GM21576 (cell line): ENCODE data around the gene TSPO.
"Not testable (repeated sequence)": the region's sequence is repeated elsewhere in the genome, so short reads cannot be mapped to it uniquely, and the experiment has no call there.

Source experiments
- ATAC-seq: cut with Tn5 transposase; IDR thresholded peaks from one replicate; pipeline ENCODE4 v1.9.1; 2021; ENCODE audit warnings: mild to moderate bottlenecking, moderate library complexity; ENCODE audit not compliant: unreplicated experiment

Gene TSPO

GRCh38 chr22:43129426-43130425 is 21.6 kb upstream of the TSPO start:
- ATAC-seq = no peak

- no peak for ATAC-seq
Measured at GRCh38 chr22:43131773-43132501, 19.4 kb upstream of the TSPO start.

- ATAC-seq = no peak
Measured at GRCh38 chr22:43133401-43133800, 18.0 kb upstream of the TSPO start.

GRCh38 chr22:43134553-43134952 is 16.8 kb upstream of the TSPO start:
- ATAC-seq = no peak

- no peak for ATAC-seq
Measured at GRCh38 chr22:43135565-43135964, 15.8 kb upstream of the TSPO start.

- no peak for ATAC-seq
Measured at GRCh38 chr22:43136255-43136654, 15.1 kb upstream of the TSPO start.

- ATAC-seq = no peak
Measured at GRCh38 chr22:43136801-43137200, 14.6 kb upstream of the TSPO start.

- peak; percentile 79 for ATAC-seq
Measured at GRCh38 chr22:43142880-43143562, 8.3 kb upstream of the TSPO start, which contains the start of gene MCAT. MCAT (minus strand) TSS chr22:43143398; CDS start chr22:43143348, 50 bp downstream.

GRCh38 chr22:43144949-43145348 is 6.4 kb upstream of the TSPO start:
- ATAC-seq = no peak

- not testable (repeated sequence) for ATAC-seq
Measured at GRCh38 chr22:43145371-43145770, 6.0 kb upstream of the TSPO start.

- not testable (repeated sequence) for ATAC-seq
Measured at GRCh38 chr22:43146332-43146731, 5.0 kb upstream of the TSPO start.

GRCh38 chr22:43147821-43148220 is 3.5 kb upstream of the TSPO start:
- no peak for ATAC-seq

- no peak for ATAC-seq
Measured at GRCh38 chr22:43148581-43148980, 2.8 kb upstream of the TSPO start.

- no peak for ATAC-seq
Measured at GRCh38 chr22:43150731-43151206, 590 bp upstream of the TSPO start.

- ATAC-seq = no peak
Measured at GRCh38 chr22:43152003-43152356, 621 bp downstream of the TSPO start.

- no peak for ATAC-seq
Measured at GRCh38 chr22:43152357-43153071, 1.2 kb downstream of the TSPO start.

GRCh38 chr22:43153899-43154298 is 2.5 kb downstream of the TSPO start:
- no peak for ATAC-seq

GRCh38 chr22:43154887-43155536 is 3.7 kb downstream of the TSPO start:
- ATAC-seq = no peak

GRCh38 chr22:43155789-43156188 is 4.4 kb downstream of the TSPO start:
- ATAC-seq = no peak

GRCh38 chr22:43156413-43156812 is 5.1 kb downstream of the TSPO start:
- no peak for ATAC-seq
